ENCODE results near the gene PROSER2. TPM values are rescaled to one million over a fixed set of nuclear protein-coding genes. Genes with fewer than 3 reads are reported as not detected.

PROSER2 gene
- total RNA-seq, 2 donors from 2014 or later: 24.7 to 39.9 TPM

DNA sequence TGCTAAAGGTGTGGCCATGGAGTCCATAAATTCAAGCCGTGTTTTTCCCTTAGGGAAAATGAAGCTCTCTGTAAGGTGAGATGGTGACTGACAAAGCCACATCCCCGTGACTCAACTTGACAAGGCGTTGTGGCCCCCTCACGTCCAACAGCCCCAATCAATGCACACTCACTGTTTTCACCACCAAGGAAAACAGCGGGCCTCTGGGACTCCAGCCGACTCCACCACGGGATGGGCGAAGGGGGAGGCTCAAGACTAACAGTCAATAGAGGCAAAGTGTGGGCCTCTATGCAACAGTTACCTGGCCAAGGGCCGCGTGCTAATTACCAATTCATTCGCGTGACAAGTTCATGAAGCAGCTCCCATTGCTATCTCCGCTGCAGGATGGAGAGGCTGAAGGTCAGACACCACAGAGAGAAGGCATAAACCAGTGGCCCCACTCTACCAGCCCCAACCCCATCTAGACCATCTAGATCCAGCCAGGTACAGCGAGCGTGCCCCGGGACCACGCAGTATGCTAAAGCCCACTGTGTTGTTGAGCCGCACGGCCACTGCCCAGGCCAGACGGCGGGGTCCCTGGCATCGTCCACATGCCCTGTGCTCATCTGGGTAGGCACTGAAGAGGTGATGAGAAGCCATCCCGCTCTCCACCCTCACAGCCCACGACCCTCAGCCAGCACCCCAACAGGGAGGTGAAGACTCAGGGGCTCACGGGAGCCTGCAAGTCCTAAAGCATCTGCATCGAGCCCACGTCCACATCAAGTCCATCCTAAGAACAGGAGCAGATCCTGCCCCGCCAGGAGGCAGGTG is 76.1 kb downstream of the PROSER2 start:
- intact Hi-C loops (cut with DNase I): no loop called here
- whole genome bisulfite sequencing: 93% methylated on average over 28 of the region's 28 CpGs
- H3K9me3 ChIP-seq: no peaks in the 10 kb centered on the region
- H3K4me3 ChIP-seq: no peak overlapping the region
- no peak for TF ChIP-seq POLR2A (IDR thresholded peaks at IDR 0.05)
- TF ChIP-seq, protein P1, sequence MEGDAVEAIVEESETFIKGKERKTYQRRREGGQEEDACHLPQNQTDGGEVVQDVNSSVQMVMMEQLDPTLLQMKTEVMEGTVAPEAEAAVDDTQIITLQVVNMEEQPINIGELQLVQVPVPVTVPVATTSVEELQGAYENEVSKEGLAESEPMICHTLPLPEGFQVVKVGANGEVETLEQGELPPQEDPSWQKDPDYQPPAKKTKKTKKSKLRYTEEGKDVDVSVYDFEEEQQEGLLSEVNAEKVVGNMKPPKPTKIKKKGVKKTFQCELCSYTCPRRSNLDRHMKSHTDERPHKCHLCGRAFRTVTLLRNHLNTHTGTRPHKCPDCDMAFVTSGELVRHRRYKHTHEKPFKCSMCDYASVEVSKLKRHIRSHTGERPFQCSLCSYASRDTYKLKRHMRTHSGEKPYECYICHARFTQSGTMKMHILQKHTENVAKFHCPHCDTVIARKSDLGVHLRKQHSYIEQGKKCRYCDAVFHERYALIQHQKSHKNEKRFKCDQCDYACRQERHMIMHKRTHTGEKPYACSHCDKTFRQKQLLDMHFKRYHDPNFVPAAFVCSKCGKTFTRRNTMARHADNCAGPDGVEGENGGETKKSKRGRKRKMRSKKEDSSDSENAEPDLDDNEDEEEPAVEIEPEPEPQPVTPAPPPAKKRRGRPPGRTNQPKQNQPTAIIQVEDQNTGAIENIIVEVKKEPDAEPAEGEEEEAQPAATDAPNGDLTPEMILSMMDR (IDR thresholded peaks at IDR 0.05): no peak
- no peak for TF ChIP-seq POLR2AphosphoS5 (IDR thresholded peaks at IDR 0.05)
- no peak for DNase-seq (ENCODE audit: low spot score)
- H3K36me3 ChIP-seq: no peaks in the 10 kb centered on the region
- no peaks in the 10 kb centered on the region for H3K4me1 ChIP-seq (replicated peaks)
- H3K27me3 ChIP-seq (replicated peaks; ENCODE audit: insufficient read depth): no peaks in the 10 kb centered on the region
- H3K27ac ChIP-seq: no peak overlapping the region

DNA sequence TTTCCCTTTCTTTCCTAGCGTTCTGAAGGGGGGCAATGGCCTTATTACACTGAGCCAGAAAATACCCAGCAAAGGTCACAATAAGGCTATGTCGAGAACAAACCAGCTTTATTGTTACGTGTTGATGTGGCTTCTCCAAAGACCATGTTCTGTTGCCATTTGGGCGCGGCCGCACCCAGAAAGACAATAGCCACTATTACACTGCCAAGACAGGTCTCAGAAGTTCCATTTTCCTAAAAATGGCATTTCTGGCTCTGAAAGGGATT is 77.8 kb downstream of the PROSER2 start:
- H3K4me1 ChIP-seq (replicated peaks): no peaks in the 10 kb centered on the region
- H3K4me3 ChIP-seq: no peak overlapping the region
- DNase-seq (ENCODE audit: low spot score): no peak
- no peak for TF ChIP-seq POLR2A (IDR thresholded peaks at IDR 0.05)
- TF ChIP-seq, protein P1 (IDR thresholded peaks at IDR 0.05): no peak
- TF ChIP-seq POLR2AphosphoS5 (IDR thresholded peaks at IDR 0.05): no peak
- H3K27ac ChIP-seq: no peak overlapping the region
- intact Hi-C loops (cut with DNase I): no loop called here
- H3K27me3 ChIP-seq (replicated peaks; ENCODE audit: insufficient read depth): no peaks in the 10 kb centered on the region
- H3K36me3 ChIP-seq: no peaks in the 10 kb centered on the region
- no peaks in the 10 kb centered on the region for H3K9me3 ChIP-seq
- WGBS: 91% methylated on average over 6 of the region's 6 CpGs

DNA sequence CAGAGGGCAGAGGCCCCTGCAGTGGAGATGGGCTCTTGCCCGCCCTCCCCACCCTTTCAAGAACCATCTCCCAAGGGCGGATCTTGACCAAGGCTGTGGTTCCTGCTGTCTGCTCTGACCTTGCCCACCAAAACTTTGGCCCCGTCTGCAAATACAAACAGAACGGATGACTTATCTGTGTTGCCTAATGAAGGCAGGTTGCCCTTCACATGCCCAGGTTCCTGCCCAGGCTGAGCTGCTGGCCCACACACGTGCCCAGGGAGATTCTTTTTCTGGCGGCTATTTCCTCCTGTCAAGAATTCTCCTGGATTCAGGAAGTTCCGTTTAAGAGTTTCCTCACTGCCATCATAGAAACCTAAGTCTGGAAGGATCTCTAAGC is 78.3 kb downstream of the PROSER2 start:
- intact Hi-C loops (cut with DNase I): no loop called here
- Histone ChIP-seq H3K9me3 (no peaks in the 10 kb centered on the region), H3K27ac (no peak overlapping the region), H3K36me3 (no peaks in the 10 kb centered on the region), H3K27me3 (replicated peaks; ENCODE audit: insufficient read depth) (no peaks in the 10 kb centered on the region), H3K4me1 (replicated peaks) (no peaks in the 10 kb centered on the region), H3K4me3 (no peak overlapping the region)
- no peak for DNase-seq (ENCODE audit: low spot score)
- 67% methylated on average over 7 of the region's 7 CpGs for WGBS
- TF ChIP-seq, protein P1 (IDR thresholded peaks at IDR 0.05): no peak
- TF ChIP-seq POLR2AphosphoS5 (IDR thresholded peaks at IDR 0.05) (no peak), POLR2A (IDR thresholded peaks at IDR 0.05) (no peak)

DNA sequence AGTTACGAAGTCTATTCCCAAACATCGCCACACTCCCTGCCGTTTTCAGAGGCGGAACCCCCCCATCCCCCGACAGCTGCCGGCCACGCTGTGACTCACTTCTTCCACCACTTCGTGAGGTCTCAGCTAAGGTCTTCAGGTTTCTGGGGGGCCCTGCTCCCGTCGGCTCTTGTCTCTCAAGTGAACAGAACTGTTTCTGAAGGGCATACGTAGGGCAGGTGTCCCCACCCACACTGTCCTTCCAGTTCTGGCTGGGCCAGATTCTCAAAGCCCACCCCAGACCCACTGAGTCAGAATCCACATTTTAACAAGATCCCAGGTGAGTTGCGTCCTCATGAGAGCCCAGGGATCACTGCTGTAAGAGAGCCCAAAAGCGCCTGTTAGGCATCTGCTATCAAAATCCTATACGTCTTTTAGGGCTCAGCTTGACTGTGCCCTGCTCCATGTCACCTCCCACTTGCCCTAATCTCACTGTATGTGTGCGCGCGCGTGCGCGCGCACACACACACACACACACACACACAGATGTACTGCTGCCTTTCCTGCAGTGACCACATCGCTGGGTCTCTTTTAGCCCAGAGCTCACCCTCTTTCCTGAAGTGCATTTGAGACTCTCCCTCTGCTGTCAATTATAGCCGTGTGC is 78.8 kb downstream of the PROSER2 start:
- WGBS: 84% methylated on average over 23 of the region's 23 CpGs
- no peaks in the 10 kb centered on the region for H3K36me3 ChIP-seq
- no peaks in the 10 kb centered on the region for H3K4me1 ChIP-seq (replicated peaks)
- intact Hi-C loops (cut with DNase I): no loop called here
- no peaks in the 10 kb centered on the region for H3K27me3 ChIP-seq (replicated peaks; ENCODE audit: insufficient read depth)
- TF ChIP-seq POLR2A (IDR thresholded peaks at IDR 0.05) (no peak), POLR2AphosphoS5 (IDR thresholded peaks at IDR 0.05) (no peak)
- TF ChIP-seq, protein P1 (IDR thresholded peaks at IDR 0.05): no peak
- H3K4me3 ChIP-seq: no peak overlapping the region
- H3K27ac ChIP-seq: no peak overlapping the region
- H3K9me3 ChIP-seq: no peaks in the 10 kb centered on the region
- DNase-seq (ENCODE audit: low spot score): no peak

DNA sequence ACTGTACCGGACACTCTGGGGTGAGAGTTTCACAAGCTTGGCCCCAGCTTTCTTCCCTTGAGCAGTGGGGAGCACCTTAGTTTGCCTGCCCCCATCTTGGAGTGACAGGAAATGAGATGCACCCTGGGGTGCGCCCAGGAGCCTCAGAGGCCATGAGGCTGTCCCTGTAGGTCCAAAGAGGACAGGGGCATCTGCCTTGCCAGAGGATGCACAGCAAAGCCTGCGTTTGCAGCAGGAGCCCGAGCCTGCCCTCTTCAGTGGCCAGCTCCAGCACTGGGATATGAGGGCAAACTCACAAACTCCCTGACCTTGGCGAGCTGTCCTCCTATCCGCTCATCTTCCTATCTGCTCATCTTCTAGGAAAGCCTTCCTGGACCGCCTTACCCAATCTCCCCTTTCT is 79.5 kb downstream of the PROSER2 start:
- H3K4me1 ChIP-seq (replicated peaks): no peaks in the 10 kb centered on the region
- DNase-seq (ENCODE audit: low spot score): no peak
- no peak overlapping the region for H3K27ac ChIP-seq
- H3K27me3 ChIP-seq (replicated peaks; ENCODE audit: insufficient read depth): no peaks in the 10 kb centered on the region
- H3K4me3 ChIP-seq: no peak overlapping the region
- intact Hi-C loops (cut with DNase I): no loop called here
- H3K9me3 ChIP-seq: no peaks in the 10 kb centered on the region
- WGBS: 93% methylated on average over 7 of the region's 7 CpGs
- H3K36me3 ChIP-seq: no peaks in the 10 kb centered on the region
- TF ChIP-seq POLR2A (IDR thresholded peaks at IDR 0.05): no peak
- no peak for TF ChIP-seq POLR2AphosphoS5 (IDR thresholded peaks at IDR 0.05)
- TF ChIP-seq, protein P1 (IDR thresholded peaks at IDR 0.05): no peak
